Prostate gland (tissue), 2 donors: ENCODE measurements around the gene NUP210L. TPM values are rescaled to one million over a fixed set of nuclear protein-coding genes. Genes with fewer than 3 reads are reported as not detected.

Experiments used
- DNase-seq: peaks from one replicate; pipeline ENCODE4 v3.0.0-alpha.2; 2019; ENCODE audit warnings: low spot score
- H3K27ac ChIP-seq, 2 donors: fragments of 200-600 bp; sonication (generic); 2 replicates each; pipeline ENCODE4 v1.5.1; 2017 to 2019
- H3K27me3 ChIP-seq: fragments of 200-600 bp; sonication (generic); replicated peaks from 2 replicates; pipeline ENCODE4 v1.5.1; 2019; ENCODE audit not compliant: insufficient read depth
- H3K36me3 ChIP-seq, 2 donors: fragments of 200-600 bp; sonication (generic); 1 replicate in 1 of 2; 2 replicates in 1 of 2; pipeline versions ENCODE4 v1.5.1 to v1.8.1; 2017 to 2019
- H3K4me1 ChIP-seq: fragments of 200-600 bp; sonication (generic); replicated peaks from 2 replicates; pipeline ENCODE4 v1.5.1; 2019
- H3K4me3 ChIP-seq, 2 donors: fragments of 200-600 bp; sonication (generic); 2 replicates each; pipeline ENCODE4 v1.5.1; 2017 to 2019
- H3K9me3 ChIP-seq: fragments of 200-600 bp; sonication (generic); 2 replicates; pipeline ENCODE4 v1.5.1; 2017
- CTCF ChIP-seq, 4 experiments: fragments of 200-600 bp in 2 of 4; fragments of 450-650 bp in 2 of 4; sonication (generic) in 2 of 4; IDR thresholded peaks; 1 replicate in 3 of 4; 2 replicates in 1 of 4; pipeline ENCODE4 v1.5.1; 2016 to 2019; ENCODE audit warnings: antibody characterized with exemption in 4 of 4, mild to moderate bottlenecking in 2 of 4, moderate library complexity in 2 of 4
- POLR2A ChIP-seq: fragments of 450-650 bp; IDR thresholded peaks from one replicate; pipeline ENCODE4 v1.6.1; 2016; ENCODE audit warnings: antibody characterized with exemption, mild to moderate bottlenecking
- POLR2AphosphoS5 ChIP-seq: sonication (generic); formaldehyde crosslinking; IDR thresholded peaks from one replicate; pipeline ENCODE4 v1.6.1; 2017; ENCODE audit warnings: antibody characterized with exemption
- WGBS: methylation state at CpG from one replicate; pipeline ENCODE4 v1.1.5; 2018; 5-methylcytosine and 5-hydroxymethylcytosine counted together
- intact Hi-C: fragments of 100-400 bp; cut with DNase I; formaldehyde crosslinking; loops from one replicate; pipeline ENCODE4 v1.14.2; 2022
- total RNA-seq, 2 donors: library from RNA; depleted of rRNA; stranded (reverse); fragments of >200 nt; gene quantifications; one replicate each; pipeline ENCODE4 v1.1.0, GENCODE V29; 2016

NUP210L gene
- total RNA-seq, 2 donors from 2014 or later: 0.05 to 5.7 TPM

GRCh38 chr1:153970346-153970745 lies 184.5 kb downstream of the NUP210L start:
- peak overlapping the region in 1 of 2 donors; percentile 97 for H3K27ac ChIP-seq
- H3K4me3 ChIP-seq: no peak overlapping the region
- no peaks in the 10 kb centered on the region for H3K9me3 ChIP-seq
- intact Hi-C loops: no loop called here
- TF ChIP-seq POLR2AphosphoS5 (no peak), CTCF (IDR thresholded peaks at IDR 0.05) (no peak), POLR2A (no peak)
- no peak for DNase-seq
- WGBS: 88% methylated on average over 2 of the region's 2 CpGs
- no peaks in the 10 kb centered on the region for H3K36me3 ChIP-seq
- peaks cover 3% of the 10 kb centered on the region for H3K4me1 ChIP-seq
- H3K27me3 ChIP-seq: no peaks in the 10 kb centered on the region

GRCh38 chr1:153968972-153969371 lies 185.9 kb downstream of the NUP210L start:
- Histone ChIP-seq H3K4me1 (peaks cover 4% of the 10 kb centered on the region), H3K9me3 (no peaks in the 10 kb centered on the region), H3K27ac (peak overlapping the region; percentile 97), H3K27me3 (no peaks in the 10 kb centered on the region), H3K36me3 (no peaks in the 10 kb centered on the region), H3K4me3 (peak overlapping the region; percentile 60 to 65)
- intact Hi-C loops: no loop called here
- WGBS: 64% methylated on average over 2 of the region's 2 CpGs
- no peak for DNase-seq
- TF ChIP-seq POLR2AphosphoS5 (no peak), CTCF (IDR thresholded peaks at IDR 0.05) (no peak), POLR2A (no peak)

GRCh38 chr1:153968408-153968807 lies 186.5 kb downstream of the NUP210L start:
- Histone ChIP-seq H3K27ac (peak overlapping the region; percentile 97), H3K4me3 (peak overlapping the region; percentile 60 to 65), H3K9me3 (no peaks in the 10 kb centered on the region), H3K36me3 (no peaks in the 10 kb centered on the region), H3K4me1 (peaks cover 4% of the 10 kb centered on the region), H3K27me3 (no peaks in the 10 kb centered on the region)
- TF ChIP-seq POLR2AphosphoS5: no peak
- no peak for TF ChIP-seq CTCF (IDR thresholded peaks at IDR 0.05)
- no peak for TF ChIP-seq POLR2A
- 7% methylated on average over 13 of the region's 13 CpGs for WGBS
- DNase-seq: peak; percentile 36
- intact Hi-C loops: no loop called here

GRCh38 chr1:153968000-153968363 lies 186.9 kb downstream of the NUP210L start:
- peak overlapping the region; percentile 60 to 65 for H3K4me3 ChIP-seq
- no peaks in the 10 kb centered on the region for H3K27me3 ChIP-seq
- intact Hi-C loops: no loop called here
- TF ChIP-seq POLR2AphosphoS5 (no peak), POLR2A (peak; percentile 58)
- H3K36me3 ChIP-seq: no peaks in the 10 kb centered on the region
- no peaks in the 10 kb centered on the region for H3K9me3 ChIP-seq
- H3K4me1 ChIP-seq: peaks cover 4% of the 10 kb centered on the region
- 2% methylated on average over 8 of the region's 8 CpGs for WGBS
- H3K27ac ChIP-seq: peak overlapping the region; percentile 97
- peak; percentile 89 for DNase-seq

GRCh38 chr1:153967107-153967999 lies 187.5 kb downstream of the NUP210L start, which contains the start of gene CREB3L4:
Gene CREB3L4 (plus strand): TSS chr1:153967902. CDS start chr1:153968526, 624 bp downstream.
- Histone ChIP-seq H3K9me3 (no peaks in the 10 kb centered on the region), H3K36me3 (no peaks in the 10 kb centered on the region), H3K4me3 (peak within 1 kb of the TSS; percentile 60 to 65), H3K4me1 (peaks cover 4% of the 10 kb centered on the region), H3K27me3 (no peaks in the 10 kb centered on the region), H3K27ac (peak within 1 kb of the TSS; percentile 97)
- intact Hi-C loops: no loop called here
- WGBS: under 1% methylated on average over 60 of the region's 60 CpGs
- TF ChIP-seq POLR2AphosphoS5 (peak; percentile 89), POLR2A (peak; percentile 89), CTCF (IDR thresholded peaks at IDR 0.05) (peak in 2 of 4 experiments; percentile 41 to 45)
- peak; percentile 94 for DNase-seq
